HG03025 (cell line): Measurements from ENCODE around the gene CSNK1G2.

Experiments used
- ATAC-seq: cut with Tn5 transposase; IDR thresholded peaks from one replicate; pipeline ENCODE4 v1.9.1; 2021; ENCODE audit warnings: mild to moderate bottlenecking, moderate library complexity; ENCODE audit not compliant: unreplicated experiment, low FRiP score

CSNK1G2 gene

DNA sequence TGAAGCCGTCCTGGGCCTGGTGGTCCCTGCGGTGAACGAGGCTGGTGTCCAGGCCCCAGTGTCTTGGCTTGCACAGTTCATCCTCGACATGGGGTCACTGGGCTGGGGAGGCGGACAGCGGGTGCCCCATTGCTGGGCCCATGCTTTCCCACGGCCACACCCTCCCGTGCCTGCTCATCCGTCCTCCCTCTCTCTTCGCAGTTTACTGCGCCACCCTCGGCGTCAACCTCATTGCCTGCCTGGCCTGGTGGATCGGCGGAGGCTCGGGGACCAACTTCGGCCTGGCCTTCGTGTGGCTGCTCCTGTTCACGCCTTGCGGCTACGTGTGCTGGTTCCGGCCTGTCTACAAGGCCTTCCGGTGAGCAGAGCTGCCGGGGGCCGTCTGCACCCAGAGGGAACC is 23.0 kb upstream of the CSNK1G2 start:
- ATAC-seq = no peak

GRCh38 chr19:1918975-1919374 is 22.0 kb upstream of the CSNK1G2 start:
- no peak for ATAC-seq

- no peak for ATAC-seq
Observed at GRCh38 chr19:1920644-1921043, 20.3 kb upstream of the CSNK1G2 start.

- ATAC-seq = no peak
Observed at GRCh38 chr19:1921326-1921725, 19.6 kb upstream of the CSNK1G2 start.

DNA sequence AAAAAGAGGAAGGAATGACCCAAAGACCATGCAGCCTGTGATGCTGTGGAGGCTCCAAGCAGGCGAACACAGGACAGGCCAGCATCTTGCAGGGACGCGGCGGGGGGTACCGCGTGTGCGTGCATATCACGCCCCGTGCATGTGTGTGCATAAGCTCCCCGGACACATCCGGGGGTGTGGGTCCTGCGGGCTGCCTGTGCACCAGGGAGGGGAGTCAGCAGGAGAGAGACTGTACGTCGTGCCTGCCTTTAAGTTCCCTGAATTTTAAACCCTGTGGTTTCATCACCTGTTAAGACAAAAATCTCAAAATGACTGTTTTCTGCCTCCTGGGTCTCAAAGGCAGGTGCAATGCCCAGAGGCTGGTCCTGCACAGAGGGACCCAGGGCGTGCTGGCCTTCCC is 19.1 kb upstream of the CSNK1G2 start:
- ATAC-seq = no peak

GRCh38 chr19:1922803-1923202 is 18.2 kb upstream of the CSNK1G2 start:
- no peak for ATAC-seq

GRCh38 chr19:1923319-1923718 is 17.7 kb upstream of the CSNK1G2 start:
- ATAC-seq = no peak

GRCh38 chr19:1924320-1924961 is 16.5 kb upstream of the CSNK1G2 start:
- ATAC-seq = no peak

DNA sequence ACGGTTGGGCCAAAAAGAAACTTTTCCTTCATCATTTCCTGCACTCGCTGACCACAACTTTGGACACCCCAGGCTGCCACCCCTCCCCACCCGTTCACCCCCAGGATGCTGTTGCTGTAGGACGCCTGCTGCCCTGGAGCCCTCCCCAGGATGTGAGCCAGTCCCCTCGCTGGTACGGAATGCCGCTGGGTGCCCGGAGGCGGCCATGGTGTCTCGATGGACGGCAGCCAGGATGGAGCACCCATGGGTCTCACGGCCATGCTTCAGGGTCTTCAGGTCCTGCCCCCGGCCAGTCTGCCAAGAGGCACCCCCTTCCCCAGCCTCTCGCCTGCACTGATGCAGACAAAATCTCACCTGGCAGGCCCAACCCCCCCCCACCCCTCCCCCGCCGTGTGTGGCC is 15.4 kb upstream of the CSNK1G2 start:
- no peak for ATAC-seq

- no peak for ATAC-seq
Observed at GRCh38 chr19:1929021-1929742, 11.8 kb upstream of the CSNK1G2 start.

- ATAC-seq = no peak
Observed at GRCh38 chr19:1931445-1931844, 9.5 kb upstream of the CSNK1G2 start.

DNA sequence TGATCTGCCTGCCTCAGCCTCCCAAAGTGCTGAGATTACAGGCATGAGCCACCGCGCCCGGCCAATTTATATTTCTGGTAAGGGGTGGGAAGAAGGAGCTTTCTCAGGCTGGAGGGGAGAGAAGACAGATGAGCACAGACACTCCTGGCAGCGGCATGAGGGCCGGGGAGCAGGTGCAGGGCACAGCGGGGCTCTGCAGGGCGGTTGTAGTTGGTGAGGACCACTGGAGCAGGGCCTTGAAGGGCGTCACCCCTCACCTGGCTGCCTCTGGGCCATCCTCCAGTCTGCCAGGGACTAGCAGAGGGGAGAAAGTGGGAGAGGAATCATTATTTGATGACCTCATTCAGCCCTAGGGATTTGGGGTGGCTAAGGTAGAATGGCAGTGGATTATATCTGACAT is 8.6 kb upstream of the CSNK1G2 start:
- no peak for ATAC-seq

DNA sequence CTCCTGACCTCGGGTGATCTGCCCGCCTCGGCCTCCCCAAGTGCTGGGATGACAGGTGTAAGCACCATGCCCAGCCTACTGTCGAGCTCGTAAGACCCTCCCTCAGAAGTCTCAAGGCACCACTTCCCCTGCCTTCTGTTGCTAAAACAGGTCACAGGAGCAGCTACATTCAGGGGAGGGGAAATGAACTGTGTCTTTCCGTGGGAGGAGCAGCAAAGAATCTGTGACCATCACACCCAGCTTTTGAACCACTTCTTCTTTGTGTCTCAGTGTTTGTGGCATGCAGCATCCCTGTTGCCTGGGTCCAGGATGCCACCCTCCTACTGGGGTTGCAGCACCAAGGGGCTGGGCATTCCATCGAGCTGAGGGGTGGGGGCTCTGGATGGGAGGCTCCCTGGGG is 7.7 kb upstream of the CSNK1G2 start:
- no peak for ATAC-seq

GRCh38 chr19:1933942-1934341 is 7.0 kb upstream of the CSNK1G2 start:
- no peak for ATAC-seq

- no peak for ATAC-seq
Observed at GRCh38 chr19:1935484-1936208, 5.3 kb upstream of the CSNK1G2 start.

- no peak for ATAC-seq
Observed at GRCh38 chr19:1936430-1936829, 4.5 kb upstream of the CSNK1G2 start.

GRCh38 chr19:1936916-1937610 is 3.9 kb upstream of the CSNK1G2 start:
- ATAC-seq = no peak

DNA sequence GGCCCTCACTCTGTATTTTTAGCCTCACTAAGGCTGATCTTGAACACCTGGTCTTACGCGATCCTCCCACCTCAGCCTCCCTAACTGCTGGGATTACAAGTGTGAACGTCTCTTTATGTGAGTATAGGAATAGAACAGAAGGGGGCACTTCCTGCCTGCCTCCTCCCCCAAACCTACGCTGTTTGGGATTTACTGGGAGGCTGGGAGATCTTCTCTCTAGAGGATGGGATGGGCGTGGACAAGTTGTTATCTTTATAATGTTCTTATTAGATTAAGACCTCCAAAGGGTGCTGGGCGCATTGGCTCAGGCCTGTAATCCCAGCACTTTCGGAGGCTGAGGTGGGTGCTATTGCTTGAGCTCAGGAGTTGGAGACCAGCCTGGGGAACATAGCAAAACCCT is 2.9 kb upstream of the CSNK1G2 start:
- no peak for ATAC-seq

DNA sequence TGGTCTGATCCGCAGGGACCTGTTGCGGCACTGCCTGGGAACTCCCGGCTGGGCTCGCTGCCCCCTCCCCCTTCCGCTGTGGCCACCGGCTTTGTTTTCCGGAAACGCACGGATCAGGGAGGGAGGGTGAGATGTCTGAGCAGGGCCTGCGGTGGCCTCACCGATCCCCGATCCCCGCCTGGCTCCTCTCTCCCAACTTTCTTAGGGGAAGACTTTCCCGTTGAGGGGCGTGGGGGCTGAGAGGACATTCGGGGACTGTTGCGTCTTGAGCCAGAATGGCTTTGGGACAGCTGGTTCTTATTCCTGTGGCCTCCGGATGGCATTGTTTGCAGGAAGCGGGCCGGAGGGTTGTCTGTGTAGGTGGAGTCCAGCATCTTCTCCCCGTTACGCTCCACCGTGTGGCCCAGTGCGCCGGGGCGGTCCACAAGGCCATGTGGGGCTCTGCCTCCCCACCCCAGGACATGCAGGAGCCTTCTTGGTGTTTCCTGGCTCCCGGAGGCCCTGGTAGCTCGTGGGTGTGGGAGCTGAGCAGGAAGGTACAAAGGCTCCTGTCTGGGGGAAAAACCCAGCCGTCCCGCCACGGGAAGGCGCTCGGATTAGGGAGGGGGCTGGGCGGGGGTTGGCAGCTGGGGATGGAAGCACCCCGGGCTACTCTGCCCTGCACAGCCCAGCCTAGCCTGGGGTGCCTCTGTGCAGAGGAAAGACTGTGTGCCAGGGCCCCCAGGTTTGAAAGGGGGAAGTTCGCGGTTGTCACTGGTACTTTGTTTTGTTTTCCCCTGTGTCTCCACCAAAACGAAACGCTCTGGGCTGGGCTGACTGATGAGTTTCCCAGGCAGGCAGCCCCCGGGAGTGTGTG is 1.3 kb downstream of the CSNK1G2 start:
- ATAC-seq = no peak

- ATAC-seq = no peak
Observed at GRCh38 chr19:1942934-1943555, 2.1 kb downstream of the CSNK1G2 start.
